Liver (tissue), 2 donors: ENCODE measurements around the gene LAGE3.

Experiments
- MAX ChIP-seq: IDR thresholded peaks from 2 replicates; pipeline ENCODE4 v1.6.1; 2016; ENCODE audit warnings: antibody characterized with exemption
- RAD21 ChIP-seq, 2 donors: IDR thresholded peaks; 2 replicates each; pipeline ENCODE4 v1.6.1; 2016; ENCODE audit warnings: antibody characterized with exemption in 2 of 2, mild to moderate bottlenecking in 2 of 2
- donor health status: healthy.

DNA sequence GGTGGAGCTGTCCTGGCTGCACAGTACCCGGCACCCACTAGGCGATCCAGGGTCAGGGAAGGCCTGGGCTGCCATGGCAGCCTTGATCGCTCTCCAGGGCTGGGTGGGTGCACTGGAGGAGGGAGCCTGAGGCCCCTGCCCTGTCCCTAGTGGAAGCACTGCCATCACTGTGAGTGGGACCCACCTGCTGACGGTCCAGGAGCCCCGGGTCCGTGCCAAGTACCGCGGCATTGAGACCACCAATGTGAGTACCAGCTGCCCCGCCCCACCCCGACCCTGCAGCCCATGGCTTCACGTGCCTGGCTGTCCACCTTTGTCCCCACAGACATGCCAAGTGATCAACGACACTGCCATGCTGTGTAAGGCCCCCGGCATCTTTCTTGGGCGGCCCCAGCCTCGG, 12.2 kb downstream of the LAGE3 start:
- no peak for TF ChIP-seq MAX
- no peak for TF ChIP-seq RAD21 (IDR thresholded peaks at IDR 0.05)
